Central memory CD8-positive, alpha-beta T cell (primary cell): ENCODE data around the gene MYO18B.

Source experiments
- ATAC-seq: fragments of 150-1000 bp; cut with Tn5 transposase; replicated peaks from 2 replicates; pipeline ENCODE4 v1.10.0; 2022; ENCODE audit warnings: mild to moderate bottlenecking, moderate FRiP score, moderate number of reproducible peaks; ENCODE audit not compliant: poor library complexity, severe bottlenecking; ENCODE audit errors: extremely low read depth
- DNase-seq, 2 donors: peaks; one replicate each; pipeline ENCODE4 v3.0.0; 2021; ENCODE audit warnings: low spot score in 2 of 2
- H3K27ac Mint-ChIP-seq: one replicate; pipeline ENCODE4 v1.8.0; 2022; ENCODE audit warnings: low read depth, mild to moderate bottlenecking, moderate library complexity, mixed read lengths
- H3K27me3 Mint-ChIP-seq: one replicate; pipeline ENCODE4 v1.8.0; 2022; ENCODE audit warnings: mixed read lengths
- H3K36me3 Mint-ChIP-seq: one replicate; pipeline ENCODE4 v1.8.0; 2022; ENCODE audit warnings: mild to moderate bottlenecking, moderate library complexity, mixed read lengths; ENCODE audit not compliant: insufficient read depth
- H3K4me1 Mint-ChIP-seq: one replicate; pipeline ENCODE4 v1.8.0; 2022; ENCODE audit warnings: mixed read lengths
- H3K4me3 Mint-ChIP-seq: one replicate; pipeline ENCODE4 v1.8.0; 2022; ENCODE audit warnings: mild to moderate bottlenecking, moderate library complexity, mixed read lengths
- H3K9me3 Mint-ChIP-seq: one replicate; pipeline ENCODE4 v1.8.0; 2022; ENCODE audit warnings: mixed read lengths

Gene MYO18B

GRCh38 chr22:26064048-26064447 lies 322.1 kb downstream of the MYO18B start:
- H3K27ac Mint-ChIP-seq, result no peak overlapping the region
- H3K36me3 Mint-ChIP-seq, result no peaks in the 10 kb centered on the region
- H3K4me1 Mint-ChIP-seq, result no peaks in the 10 kb centered on the region
- no peak overlapping the region for H3K4me3 Mint-ChIP-seq
- ATAC-seq (no peak), DNase-seq (no peak)
- H3K27me3 Mint-ChIP-seq, result peaks cover 65% of the 10 kb centered on the region
- H3K9me3 Mint-ChIP-seq, result no peaks in the 10 kb centered on the region

- H3K9me3 Mint-ChIP-seq, result no peaks in the 10 kb centered on the region
- ATAC-seq, result no peak
These were observed 323.9 kb downstream of the MYO18B start for GRCh38 chr22:26065847-26066246.

GRCh38 chr22:26066534-26066933 lies 324.5 kb downstream of the MYO18B start:
- ATAC-seq, result no peak
- H3K4me3 Mint-ChIP-seq, result no peak overlapping the region

More at GRCh38 chr22:26065847-26066246, 323.9 kb downstream of the MYO18B start:
- Mint-ChIP-seq H3K4me1 (no peaks in the 10 kb centered on the region), H3K36me3 (no peaks in the 10 kb centered on the region), H3K27ac (no peak overlapping the region), H3K27me3 (peaks cover 71% of the 10 kb centered on the region), H3K4me3 (no peak overlapping the region)
- DNase-seq, result no peak

GRCh38 chr22:26068571-26068970 lies 326.6 kb downstream of the MYO18B start:
- ATAC-seq (no peak), DNase-seq (no peak)
- H3K4me3 Mint-ChIP-seq, result no peak overlapping the region
- peaks cover 58% of the 10 kb centered on the region for H3K27me3 Mint-ChIP-seq
- no peaks in the 10 kb centered on the region for H3K9me3 Mint-ChIP-seq
- no peak overlapping the region for H3K27ac Mint-ChIP-seq
- no peaks in the 10 kb centered on the region for H3K4me1 Mint-ChIP-seq
- no peaks in the 10 kb centered on the region for H3K36me3 Mint-ChIP-seq

More at GRCh38 chr22:26066534-26066933, 324.5 kb downstream of the MYO18B start:
- peaks cover 67% of the 10 kb centered on the region for H3K27me3 Mint-ChIP-seq
- H3K9me3 Mint-ChIP-seq, result no peaks in the 10 kb centered on the region
- H3K27ac Mint-ChIP-seq, result no peak overlapping the region
- no peaks in the 10 kb centered on the region for H3K4me1 Mint-ChIP-seq
- no peak for DNase-seq
- H3K36me3 Mint-ChIP-seq, result no peaks in the 10 kb centered on the region

GRCh38 chr22:26072621-26073020 lies 330.6 kb downstream of the MYO18B start:
- no peak for ATAC-seq
- H3K27ac Mint-ChIP-seq, result no peak overlapping the region
- no peaks in the 10 kb centered on the region for H3K36me3 Mint-ChIP-seq
- no peak for DNase-seq
- no peaks in the 10 kb centered on the region for H3K4me1 Mint-ChIP-seq
- H3K4me3 Mint-ChIP-seq, result no peak overlapping the region
- peaks cover 52% of the 10 kb centered on the region for H3K27me3 Mint-ChIP-seq
- no peaks in the 10 kb centered on the region for H3K9me3 Mint-ChIP-seq

- ATAC-seq, result no peak
- H3K4me1 Mint-ChIP-seq, result no peaks in the 10 kb centered on the region
These were observed 333.3 kb downstream of the MYO18B start for GRCh38 chr22:26075251-26075650.

GRCh38 chr22:26079009-26079408 lies 337.0 kb downstream of the MYO18B start:
- DNase-seq, result no peak
- Mint-ChIP-seq H3K4me1 (no peaks in the 10 kb centered on the region), H3K36me3 (no peaks in the 10 kb centered on the region), H3K27ac (no peak overlapping the region), H3K4me3 (no peak overlapping the region), H3K27me3 (peaks cover 15% of the 10 kb centered on the region), H3K9me3 (no peaks in the 10 kb centered on the region)
- no peak for ATAC-seq

More at GRCh38 chr22:26075251-26075650, 333.3 kb downstream of the MYO18B start:
- Mint-ChIP-seq H3K4me3 (no peak overlapping the region), H3K27me3 (peaks cover 26% of the 10 kb centered on the region), H3K27ac (no peak overlapping the region), H3K9me3 (no peaks in the 10 kb centered on the region), H3K36me3 (no peaks in the 10 kb centered on the region)
- DNase-seq, result no peak
